HepG2 (cell line): ENCODE measurements around the gene IGSF11. TPM values are rescaled to one million over a fixed set of nuclear protein-coding genes. Genes with fewer than 3 reads are reported as not detected.

ENCODE experiments used
- ATAC-seq: fragments of 200-7000 bp; cut with Tn5 transposase; 3 replicates; pipeline ENCODE4 v1.9.1; 2020; ENCODE audit warnings: mild to moderate bottlenecking, moderate library complexity
- BruUV-seq: library from RNA; stranded (reverse); fragments of 400-500 nt; replicated peaks from 2 replicates; lab custom pipeline; 2021; lab: Mats Ljungman, UMichigan
- CTCF ChIA-PET: fragments of 300-600 bp; formaldehyde crosslinking; extraction: SDS; loops from one replicate; lab custom pipeline; 2021; ENCODE audit warnings: low total read pairs, inconsistent platforms, low intra/inter-chr PET ratio; lab: Yijun Ruan, JAX
- POLR2A ChIA-PET: fragments of 350-600 bp; sonication (Branson Sonifier 250); formaldehyde crosslinking; loops from one replicate; lab custom pipeline; 2020; ENCODE audit warnings: antibody characterized with exemption, inconsistent platforms; lab: Yijun Ruan, JAX
- DNase-seq: peaks from one replicate; pipeline ENCODE4 v3.0.0-alpha.2; 2015; ENCODE audit warnings: low spot score
- FAIRE-seq: peaks from 3 replicates; lab custom pipeline; 2011; peaks lifted over from hg19 to GRCh38; lab: Jason Lieb, UNC
- H2AFZ ChIP-seq: one replicate; pipeline ENCODE4 v1.6.1; 2011; ENCODE audit warnings: low read length, inconsistent platforms
- H3K27ac ChIP-seq: fragments of 300-600 bp; 3 replicates; pipeline ENCODE4 v1.8.0; 2011; ENCODE audit warnings: mixed run types, mild to moderate bottlenecking, mixed read lengths, low read length, inconsistent platforms; ENCODE audit not compliant: insufficient read depth; ENCODE audit errors: extremely low read length
- H3K27me3 ChIP-seq, 2 experiments: fragments of 200-600 bp in 1 of 2; 2 replicates in 1 of 2; 3 replicates in 1 of 2; pipeline versions ENCODE4 v1.6.0 to v1.8.0; 2011; ENCODE audit warnings: low read length in 2 of 2, mild to moderate bottlenecking in 2 of 2, moderate library complexity in 2 of 2, inconsistent platforms in 1 of 2; ENCODE audit not compliant: insufficient read depth in 2 of 2, control insufficient read depth in 1 of 2
- H3K36me3 ChIP-seq, 2 experiments: fragments of 200-600 bp in 1 of 2; replicated peaks in 1 of 2; 2 replicates in 1 of 2; 3 replicates in 1 of 2; pipeline versions ENCODE4 v1.5.1 to v1.8.0; 2011; ENCODE audit warnings: low read length in 2 of 2, inconsistent platforms in 1 of 2; ENCODE audit not compliant: insufficient read depth in 2 of 2, control insufficient read depth in 1 of 2
- H3K4me1 ChIP-seq: 2 replicates; pipeline ENCODE4 v1.5.1; 2012; ENCODE audit warnings: low read length, inconsistent platforms; ENCODE audit not compliant: insufficient read depth
- H3K4me2 ChIP-seq: 2 replicates; pipeline ENCODE4 v1.6.0; 2011; ENCODE audit warnings: low read depth, low read length, inconsistent platforms
- H3K4me3 ChIP-seq, 3 experiments: fragments of 200-600 bp in 1 of 3; sonication (generic), shearing (Covaris generic) in 1 of 3; replicated peaks in 1 of 3; 2 replicates each; pipeline ENCODE4 v1.5.1; 2011 to 2016; ENCODE audit warnings: low read length in 3 of 3, inconsistent platforms in 2 of 3, low read depth in 2 of 3, mild to moderate bottlenecking in 2 of 3, control low read depth in 1 of 3, mixed read lengths in 1 of 3; ENCODE audit not compliant: insufficient read depth in 1 of 3
- H3K79me2 ChIP-seq: one replicate; pipeline ENCODE4 v1.6.1; 2011; ENCODE audit warnings: low read length, inconsistent platforms; ENCODE audit not compliant: insufficient read depth
- H3K9ac ChIP-seq: 2 replicates; pipeline ENCODE4 v1.6.0; 2011; ENCODE audit warnings: mild to moderate bottlenecking, low read depth, low read length, inconsistent platforms; ENCODE audit not compliant: insufficient read depth
- H3K9me3 ChIP-seq: 2 replicates; pipeline ENCODE4 v1.5.1; 2012; ENCODE audit warnings: mild to moderate bottlenecking, low read length
- H4K20me1 ChIP-seq: 2 replicates; pipeline ENCODE4 v1.6.0; 2011; ENCODE audit warnings: inconsistent platforms, mild to moderate bottlenecking, low read length, moderate library complexity; ENCODE audit not compliant: insufficient read depth
- HOXA9 ChIP-seq: sonication (generic); formaldehyde crosslinking; IDR thresholded peaks from 2 replicates; pipeline ENCODE4 v1.8.1; 2022; ENCODE audit warnings: missing genetic modification reagents, mild to moderate bottlenecking, moderate library complexity, borderline replicate concordance
- KLF13 ChIP-seq: sonication (generic); formaldehyde crosslinking; IDR thresholded peaks from 2 replicates; pipeline ENCODE4 v1.4.0; 2020; ENCODE audit warnings: mild to moderate bottlenecking, missing genetic modification reagents
- TCF7 ChIP-seq: sonication (generic); IDR thresholded peaks from 2 replicates; pipeline ENCODE4 v1.6.1; 2016; ENCODE audit warnings: antibody characterized with exemption, low read depth
- ZNF589 ChIP-seq: sonication (generic); formaldehyde crosslinking; conservative IDR thresholded peaks from 2 replicates; pipeline ENCODE4 v1.8.0; 2022; ENCODE audit warnings: mild to moderate bottlenecking, moderate library complexity, missing genetic modification reagents
- ZNF605 ChIP-seq: sonication (generic); formaldehyde crosslinking; IDR thresholded peaks from 2 replicates; pipeline ENCODE4 v1.8.0; 2022; ENCODE audit warnings: mild to moderate bottlenecking, missing genetic modification reagents
- whole genome bisulfite sequencing: methylation state at CpG from one replicate; pipeline ENCODE4 v1.1.6; 2017; ENCODE audit warnings: low lambda C conversion rate; 5-methylcytosine and 5-hydroxymethylcytosine counted together
- in situ Hi-C: cut with HindIII; loops from 2 replicates; pipeline ENCODE4 v1.10.0; 2017; ENCODE audit warnings: low pct_unique_long_range_greater_than_20kb; ENCODE audit not compliant: extremely low pct_ligation_motif_present
- intact Hi-C: fragments of 100-400 bp; cut with micrococcal nuclease; formaldehyde crosslinking; loops from one replicate; pipeline ENCODE4 v1.10.0; 2022; ENCODE audit not compliant: unreplicated experiment
- polyA plus RNA-seq, 8 experiments: library from polyadenylated mRNA; depleted of rRNA in 3 of 8; stranded (reverse) in 7 of 8; unstranded in 1 of 8; fragments of >200 nt; fragmentation: Illumina TruSeq in 4 of 8; extraction: Trizol in 4 of 8; gene quantifications; 2 replicates each; pipeline versions ENCODE4 v1.2.1 to v1.2.3, GENCODE V29; 2011 to 2016; ENCODE audit warnings: low read depth in 4 of 8, missing spikeins in 1 of 8, mixed read lengths in 1 of 8; ENCODE audit not compliant: insufficient read depth in 1 of 8
- total RNA-seq, 5 experiments: library from RNA; depleted of rRNA; stranded (reverse); fragments of >200 nt; fragmentation: Illumina TruSeq; extraction: Trizol; gene quantifications; 2 replicates each; pipeline ENCODE4 v1.2.3, GENCODE V29; 2016; ENCODE audit warnings: low read depth in 1 of 5
- TF ChIP-seq, protein P1 (sequence below): sonication (generic); formaldehyde crosslinking; conservative IDR thresholded peaks from 2 replicates; pipeline ENCODE4 v1.8.0; 2022; ENCODE audit warnings: mild to moderate bottlenecking, moderate library complexity, missing genetic modification reagents
- TF ChIP-seq, protein P2 (sequence below): sonication (generic); formaldehyde crosslinking; IDR thresholded peaks from 2 replicates; pipeline ENCODE4 v1.5.0; 2020; ENCODE audit warnings: mild to moderate bottlenecking, missing genetic modification reagents

IGSF11 gene
- total and polyA plus RNA-seq, 2 of the 13 experiments (the other 11 are each of a cell fraction or from before 2014, with no cell fraction given): not detected

DNA sequence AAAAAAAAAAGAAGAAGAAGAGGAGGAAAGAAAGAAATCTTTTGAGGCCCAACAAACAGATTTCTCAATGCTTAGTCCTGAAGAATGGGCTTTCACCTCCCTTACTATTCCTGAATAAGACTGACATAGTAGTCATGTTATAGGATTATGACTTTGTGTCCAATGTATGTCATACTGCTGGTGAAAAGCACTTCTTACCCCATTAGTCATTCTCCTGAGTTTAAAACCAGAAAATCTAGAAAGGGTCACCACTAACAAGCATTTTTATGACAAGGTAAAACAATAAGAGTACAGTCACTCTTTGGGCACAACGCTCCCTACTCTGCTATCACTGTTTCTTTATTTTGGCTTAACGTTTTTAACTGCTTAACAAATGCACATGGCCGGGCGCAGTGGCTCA is 88.2 kb downstream of the IGSF11 start (continued):
- TF ChIP-seq TCF7: no peak
- TF ChIP-seq HOXA9 (CRISPR knock-in tag): no peak

DNA sequence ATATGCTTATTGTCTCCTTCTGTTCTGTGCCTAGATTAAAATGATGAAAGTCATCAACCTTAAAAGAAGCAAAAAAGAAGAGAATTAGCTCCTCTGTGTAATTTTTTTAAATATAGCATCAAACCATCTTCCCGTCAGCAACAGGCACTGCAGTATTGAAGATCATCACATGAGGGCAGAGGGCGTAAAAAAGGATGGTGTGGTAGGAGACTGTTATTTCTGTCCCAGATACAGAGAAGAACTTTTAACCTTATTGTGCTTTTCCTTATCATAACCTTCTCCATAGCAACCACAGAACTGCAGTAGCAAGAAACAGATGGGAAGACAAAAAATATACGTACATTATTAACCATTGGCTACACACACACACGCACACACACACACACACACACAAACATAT is 88.8 kb downstream of the IGSF11 start:
- CTCF ChIA-PET: no interaction called here
- Histone ChIP-seq H3K79me2 (no peaks in the 10 kb centered on the region), H3K27ac (no peak overlapping the region), H3K9me3 (no peaks in the 10 kb centered on the region), H3K4me1 (no peaks in the 10 kb centered on the region), H2AFZ (no peak overlapping the region), H4K20me1 (no peaks in the 10 kb centered on the region), H3K9ac (no peak overlapping the region), H3K4me2 (no peak overlapping the region), H3K36me3 (no peaks in the 10 kb centered on the region), H3K27me3 (no peaks in the 10 kb centered on the region), H3K4me3 (no peak overlapping the region)
- POLR2A ChIA-PET: no interaction called here
- WGBS: 31% methylated on average over 4 of the region's 4 CpGs
- intact Hi-C loops: no loop called here
- TF ChIP-seq ZNF605 (CRISPR knock-in tag) (no peak), ZNF589 (CRISPR knock-in tag) (no peak)
- TF ChIP-seq, protein P1, sequence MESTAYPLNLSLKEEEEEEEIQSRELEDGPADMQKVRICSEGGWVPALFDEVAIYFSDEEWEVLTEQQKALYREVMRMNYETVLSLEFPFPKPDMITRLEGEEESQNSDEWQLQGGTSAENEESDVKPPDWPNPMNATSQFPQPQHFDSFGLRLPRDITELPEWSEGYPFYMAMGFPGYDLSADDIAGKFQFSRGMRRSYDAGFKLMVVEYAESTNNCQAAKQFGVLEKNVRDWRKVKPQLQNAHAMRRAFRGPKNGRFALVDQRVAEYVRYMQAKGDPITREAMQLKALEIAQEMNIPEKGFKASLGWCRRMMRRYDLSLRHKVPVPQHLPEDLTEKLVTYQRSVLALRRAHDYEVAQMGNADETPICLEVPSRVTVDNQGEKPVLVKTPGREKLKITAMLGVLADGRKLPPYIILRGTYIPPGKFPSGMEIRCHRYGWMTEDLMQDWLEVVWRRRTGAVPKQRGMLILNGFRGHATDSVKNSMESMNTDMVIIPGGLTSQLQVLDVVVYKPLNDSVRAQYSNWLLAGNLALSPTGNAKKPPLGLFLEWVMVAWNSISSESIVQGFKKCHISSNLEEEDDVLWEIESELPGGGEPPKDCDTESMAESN (CRISPR knock-in tag): no peak
- no TSS peak for BruUV-seq
- FAIRE-seq (no peak), ATAC-seq (no peak), DNase-seq (no peak)
- in situ Hi-C loops: no loop called here

DNA sequence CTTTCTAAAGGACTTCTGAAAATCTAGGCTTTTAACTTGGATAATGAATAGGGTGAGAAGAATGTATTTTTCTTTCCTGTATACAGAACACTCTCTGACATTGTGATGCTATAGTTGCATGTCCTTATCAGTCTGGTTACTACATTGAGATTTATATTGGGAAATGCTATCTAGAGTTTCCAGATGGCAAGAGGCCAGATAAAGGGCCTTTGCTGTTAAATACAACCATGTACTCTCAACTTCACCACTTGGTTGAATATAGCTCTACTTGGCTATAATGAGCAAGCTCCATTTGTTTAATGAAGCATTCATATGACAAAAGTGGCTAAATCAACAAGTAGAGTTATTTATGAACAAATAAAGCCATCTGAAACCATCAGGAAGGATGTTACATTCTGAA is 91.0 kb downstream of the IGSF11 start:
- intact Hi-C loops: no loop called here
- no peaks in the 10 kb centered on the region for H3K79me2 ChIP-seq
- no TSS peak for BruUV-seq
- in situ Hi-C loops: no loop called here
- no peaks in the 10 kb centered on the region for H3K27me3 ChIP-seq
- CTCF ChIA-PET: no interaction called here
- no peak overlapping the region for H3K27ac ChIP-seq
- H3K4me3 ChIP-seq: no peak overlapping the region
- H2AFZ ChIP-seq: no peak overlapping the region
- FAIRE-seq: no peak
- no peaks in the 10 kb centered on the region for H3K9me3 ChIP-seq
- POLR2A ChIA-PET: no interaction called here
- no peak for ATAC-seq
- no peak overlapping the region for H3K9ac ChIP-seq
- TF ChIP-seq, protein P2, sequence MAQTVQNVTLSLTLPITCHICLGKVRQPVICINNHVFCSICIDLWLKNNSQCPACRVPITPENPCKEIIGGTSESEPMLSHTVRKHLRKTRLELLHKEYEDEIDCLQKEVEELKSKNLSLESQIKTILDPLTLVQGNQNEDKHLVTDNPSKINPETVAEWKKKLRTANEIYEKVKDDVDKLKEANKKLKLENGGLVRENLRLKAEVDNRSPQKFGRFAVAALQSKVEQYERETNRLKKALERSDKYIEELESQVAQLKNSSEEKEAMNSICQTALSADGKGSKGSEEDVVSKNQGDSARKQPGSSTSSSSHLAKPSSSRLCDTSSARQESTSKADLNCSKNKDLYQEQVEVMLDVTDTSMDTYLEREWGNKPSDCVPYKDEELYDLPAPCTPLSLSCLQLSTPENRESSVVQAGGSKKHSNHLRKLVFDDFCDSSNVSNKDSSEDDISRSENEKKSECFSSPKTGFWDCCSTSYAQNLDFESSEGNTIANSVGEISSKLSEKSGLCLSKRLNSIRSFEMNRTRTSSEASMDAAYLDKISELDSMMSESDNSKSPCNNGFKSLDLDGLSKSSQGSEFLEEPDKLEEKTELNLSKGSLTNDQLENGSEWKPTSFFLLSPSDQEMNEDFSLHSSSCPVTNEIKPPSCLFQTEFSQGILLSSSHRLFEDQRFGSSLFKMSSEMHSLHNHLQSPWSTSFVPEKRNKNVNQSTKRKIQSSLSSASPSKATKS (CRISPR knock-in tag): no peak
- TF ChIP-seq KLF13: no peak
- TF ChIP-seq, all 625 proteins: peak for 0
- DNase-seq: no peak
- Histone ChIP-seq H3K4me1 (no peaks in the 10 kb centered on the region), H4K20me1 (no peaks in the 10 kb centered on the region), H3K4me2 (no peak overlapping the region), H3K36me3 (no peaks in the 10 kb centered on the region)
